Endothelial cell of umbilical vein (primary cell): ENCODE data around the gene S100A3. TPM values are rescaled to one million over a fixed set of nuclear protein-coding genes. Genes with fewer than 3 reads are reported as not detected.

Experiments
- BruUV-seq: library from RNA; stranded (reverse); fragments of 400-500 nt; replicated peaks from 2 replicates; lab custom pipeline; 2021; lab: Mats Ljungman, UMichigan
- CTCF ChIA-PET: fragments of 300-600, 350-600 bp; sonication (Branson Sonifier 250); formaldehyde crosslinking; loops from one replicate; lab custom pipeline; 2021; ENCODE audit warnings: antibody characterized with exemption, inconsistent platforms; lab: Charles Lee
- POLR2A ChIA-PET: fragments of 300-600, 350-600 bp; sonication (Branson Sonifier 250); formaldehyde crosslinking; loops from one replicate; lab custom pipeline; 2021; ENCODE audit warnings: antibody characterized with exemption, inconsistent platforms; lab: Charles Lee
- DNase-seq: peaks from one replicate; pipeline ENCODE4 v3.0.0-alpha.2; 2011; ENCODE audit warnings: low read depth, low spot score
- FAIRE-seq: peaks from 2 replicates; lab custom pipeline; 2011; peaks lifted over from hg19 to GRCh38; lab: Jason Lieb, UNC
- H2AFZ ChIP-seq: 2 replicates; pipeline ENCODE4 v1.6.0; 2012; ENCODE audit warnings: low read depth, low read length, control low read depth, inconsistent platforms
- H3K27ac ChIP-seq: 2 replicates; pipeline ENCODE4 v1.5.1; 2011; ENCODE audit warnings: low read depth, mild to moderate bottlenecking, control low read depth, low read length, moderate library complexity; ENCODE audit not compliant: insufficient read depth
- H3K27me3 ChIP-seq, 2 experiments: 2 replicates each; pipeline versions ENCODE4 v1.6.0 to v1.6.1; 2011; ENCODE audit warnings: low read length in 2 of 2, mixed read lengths in 1 of 2; ENCODE audit not compliant: control insufficient read depth in 2 of 2, insufficient read depth in 2 of 2
- H3K36me3 ChIP-seq, 2 experiments: 2 replicates in 1 of 2; 3 replicates in 1 of 2; pipeline ENCODE4 v1.5.1; 2011; ENCODE audit warnings: low read length in 2 of 2, mild to moderate bottlenecking in 1 of 2, moderate library complexity in 1 of 2; ENCODE audit not compliant: control insufficient read depth in 2 of 2, insufficient read depth in 2 of 2; ENCODE audit errors: extremely low read depth in 1 of 2
- H3K4me1 ChIP-seq: 3 replicates; pipeline ENCODE4 v1.5.1; 2011; ENCODE audit warnings: mild to moderate bottlenecking, low read length; ENCODE audit not compliant: control insufficient read depth, insufficient read depth; ENCODE audit errors: extremely low read depth
- H3K4me2 ChIP-seq: 2 replicates; pipeline ENCODE4 v1.6.1; 2011; ENCODE audit warnings: low read length, control low read depth, mixed read lengths; ENCODE audit not compliant: insufficient read depth
- H3K4me3 ChIP-seq, 3 experiments: fragments of 200-600 bp in 1 of 3; sonication (generic), shearing (Covaris generic) in 1 of 3; replicated peaks in 1 of 3; 2 replicates each; pipeline ENCODE4 v1.5.1; 2011 to 2016; ENCODE audit warnings: control low read depth in 3 of 3, low read length in 3 of 3, mild to moderate bottlenecking in 2 of 3, inconsistent platforms in 1 of 3, low read depth in 1 of 3, moderate library complexity in 1 of 3; ENCODE audit not compliant: insufficient read depth in 1 of 3
- H3K79me2 ChIP-seq: 2 replicates; pipeline ENCODE4 v1.6.0; 2012; ENCODE audit warnings: low read length, inconsistent platforms; ENCODE audit not compliant: control insufficient read depth, insufficient read depth
- H3K9ac ChIP-seq: replicated peaks from 2 replicates; pipeline ENCODE3; 2011; ENCODE audit warnings: low read length, control low read depth; ENCODE audit not compliant: insufficient read depth; ENCODE audit errors: extremely low read depth
- H3K9me1 ChIP-seq: replicated peaks from 3 replicates; pipeline ENCODE4 v1.6.0; 2011; ENCODE audit warnings: mild to moderate bottlenecking, low read length; ENCODE audit not compliant: control insufficient read depth, insufficient read depth; ENCODE audit errors: extremely low read depth
- H3K9me3 ChIP-seq: replicated peaks from 2 replicates; pipeline ENCODE4 v1.5.1; 2012; ENCODE audit warnings: low read length, inconsistent platforms; ENCODE audit not compliant: control insufficient read depth, insufficient read depth
- H4K20me1 ChIP-seq: replicated peaks from 2 replicates; pipeline ENCODE3; 2011; ENCODE audit warnings: mild to moderate bottlenecking, low read length; ENCODE audit not compliant: control insufficient read depth, insufficient read depth; ENCODE audit errors: extremely low read depth
- CTCF ChIP-seq, 2 donors: IDR thresholded peaks; 1 replicate in 1 of 2; 2 replicates in 1 of 2; pipeline ENCODE4 v1.5.1; 2011; ENCODE audit warnings: low read length in 2 of 2, mild to moderate bottlenecking in 2 of 2, moderate library complexity in 2 of 2, control low read depth in 1 of 2, inconsistent platforms in 1 of 2, low read depth in 1 of 2; ENCODE audit not compliant: insufficient read depth in 1 of 2; ENCODE audit errors: extremely low read depth in 1 of 2
- EZH2 ChIP-seq: IDR thresholded peaks from 2 replicates; pipeline ENCODE4 v1.6.1; 2012; ENCODE audit warnings: borderline replicate concordance, low read depth, mild to moderate bottlenecking, moderate library complexity, low read length, inconsistent platforms; ENCODE audit not compliant: severe bottlenecking
- FOS ChIP-seq: IDR thresholded peaks from 2 replicates; pipeline ENCODE4 v1.6.1; 2011; ENCODE audit warnings: mild to moderate bottlenecking, low read length, moderate library complexity, borderline replicate concordance; ENCODE audit not compliant: insufficient read depth
- GATA2 ChIP-seq: IDR thresholded peaks from 2 replicates; pipeline ENCODE4 v1.7.0; 2011; ENCODE audit warnings: low read depth, mild to moderate bottlenecking, moderate library complexity, mixed read lengths, low read length; ENCODE audit not compliant: insufficient read length, insufficient read depth
- JUN ChIP-seq: IDR thresholded peaks from 2 replicates; pipeline ENCODE4 v1.6.1; 2011; ENCODE audit warnings: borderline replicate concordance, low read depth; ENCODE audit not compliant: insufficient read length, insufficient read depth
- MYC ChIP-seq: IDR thresholded peaks from one replicate; pipeline ENCODE4 v1.6.1; 2011; ENCODE audit warnings: mild to moderate bottlenecking, low read depth, low read length
- POLR2A ChIP-seq: IDR thresholded peaks from 2 replicates; pipeline ENCODE4 v1.6.1; 2012; ENCODE audit warnings: low read depth, mild to moderate bottlenecking, control low read depth, low read length
- POLR2AphosphoS5 ChIP-seq: IDR thresholded peaks from 2 replicates; pipeline ENCODE4 v1.6.1; 2012; ENCODE audit warnings: low read depth, mild to moderate bottlenecking, control low read depth, low read length, moderate library complexity; ENCODE audit not compliant: insufficient read depth
- dilution Hi-C: fragments of 300-500 bp; cut with MboI; formaldehyde crosslinking; loops from one replicate; pipeline ENCODE4 v1.15.0; 2019; ENCODE audit warnings: low sequenced_read_pairs; ENCODE audit not compliant: extremely low pct_ligation_motif_present
- intact Hi-C: fragments of 100-400 bp; cut with micrococcal nuclease; formaldehyde crosslinking; loops from one replicate; pipeline ENCODE4 v1.10.0; 2022
- polyA plus RNA-seq, 4 experiments: library from polyadenylated mRNA; depleted of rRNA in 3 of 4; stranded (reverse) in 3 of 4; unstranded in 1 of 4; fragments of >200 nt; gene quantifications; 2 replicates each; pipeline versions ENCODE4 v1.2.1 to v1.2.3, GENCODE V29; 2011 to 2012; ENCODE audit warnings: missing spikeins in 1 of 4
- total RNA-seq: library from RNA; stranded (reverse); gene quantifications from 2 replicates; pipeline ENCODE4 v1.2.3, GENCODE V29; 2021
- TF ChIP-seq, protein P1 (sequence below): IDR thresholded peaks from 2 replicates; pipeline ENCODE4 v1.6.1; 2011; ENCODE audit not compliant: insufficient read depth, insufficient read length

The S100A3 gene
- total and polyA plus RNA-seq, 2 donors (not counting 3 experiments of a cell fraction or from before 2014, with no cell fraction given), result 0.42 to 1.3 TPM

DNA sequence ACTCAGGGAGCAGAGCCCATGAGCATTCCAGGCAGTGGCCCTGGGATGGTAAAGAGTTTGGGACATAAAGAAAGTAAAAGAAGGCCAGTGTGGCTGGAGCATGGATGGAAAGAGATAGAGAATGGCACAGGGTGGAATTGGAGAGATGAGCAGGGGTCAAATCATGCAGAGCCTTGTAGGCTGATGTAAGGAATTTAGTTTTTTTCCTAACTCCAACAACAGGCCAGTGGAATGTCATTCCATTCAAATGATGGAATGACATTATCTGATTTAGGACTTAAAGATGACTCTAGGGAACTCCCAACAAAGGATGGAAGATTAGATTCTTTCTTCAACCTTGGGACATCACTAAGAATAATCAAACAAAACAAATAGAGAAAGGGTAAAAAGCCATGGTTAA lies 29.4 kb upstream of the S100A3 start:
- H3K27me3 ChIP-seq, result no peaks in the 10 kb centered on the region
- no peaks in the 10 kb centered on the region for H3K79me2 ChIP-seq
- no peaks in the 10 kb centered on the region for H4K20me1 ChIP-seq
- no peak overlapping the region for H3K4me3 ChIP-seq
- POLR2A ChIA-PET, result no interaction called here
- intact Hi-C loops, result no loop called here
- DNase-seq, result no peak
- H3K9me3 ChIP-seq, result no peaks in the 10 kb centered on the region
- no peaks in the 10 kb centered on the region for H3K9me1 ChIP-seq
- BruUV-seq, result no TSS peak
- no peaks in the 10 kb centered on the region for H3K4me1 ChIP-seq
- no peak for FAIRE-seq
- no peak overlapping the region for H3K9ac ChIP-seq
- H2AFZ ChIP-seq, result no peak overlapping the region
- CTCF ChIA-PET, result interaction anchor here (0.8 to 1.6 kb wide), 4 partner anchors 9 to 68 kb away, joined by 3 to 6 read pairs (median 4); partner anchors contain the start of gene S100A13
- H3K27ac ChIP-seq, result no peak overlapping the region
- no peak overlapping the region for H3K4me2 ChIP-seq
- no peaks in the 10 kb centered on the region for H3K36me3 ChIP-seq
- dilution Hi-C loops, result no loop called here
- TF ChIP-seq POLR2A (no peak), CTCF (IDR thresholded peaks at IDR 0.05; ENCODE audit: extremely low read depth in 1 of 2, insufficient read depth in 1 of 2, low read depth in 1 of 2, low read length in 2 of 2) (no peak), POLR2AphosphoS5 (no peak), JUN (no peak), MYC (no peak), FOS (no peak), GATA2 (no peak), EZH2 (no peak)
- TF ChIP-seq, protein P1, sequence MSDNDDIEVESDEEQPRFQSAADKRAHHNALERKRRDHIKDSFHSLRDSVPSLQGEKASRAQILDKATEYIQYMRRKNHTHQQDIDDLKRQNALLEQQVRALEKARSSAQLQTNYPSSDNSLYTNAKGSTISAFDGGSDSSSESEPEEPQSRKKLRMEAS, result no peak
